Raji (cell line): Measurements from ENCODE around the gene GPR32.
A peak's percentile ranks its signal among the peaks of the same experiment; 100 is the strongest.

Experiments used
- POLR2A ChIP-seq: IDR thresholded peaks from 2 replicates; pipeline ENCODE4 v1.6.1; 2011; ENCODE audit warnings: low read depth, low read length, control low read depth; ENCODE audit not compliant: insufficient read depth

The GPR32 gene

DNA sequence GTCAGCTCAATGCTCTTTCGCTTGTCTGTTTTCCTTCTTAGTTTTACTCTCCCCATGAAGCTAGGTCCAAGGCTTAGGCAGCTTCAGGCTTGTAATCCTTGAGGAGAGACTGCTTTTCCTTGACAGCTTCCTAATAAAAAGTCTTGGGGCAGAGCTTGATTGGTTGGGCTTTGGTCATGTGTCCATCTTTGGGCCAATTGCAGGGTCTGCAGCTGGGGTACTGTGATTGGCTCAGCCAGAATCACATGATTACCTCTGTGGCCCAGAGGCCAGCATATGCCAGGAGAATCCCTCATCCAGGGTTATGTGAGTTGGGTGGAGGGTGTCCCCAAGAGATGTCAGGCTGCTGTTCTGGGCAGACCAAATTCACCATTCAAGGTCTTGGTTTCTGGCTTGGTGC is 45.2 kb downstream of the GPR32 start:
- no peak for TF ChIP-seq POLR2A

- 0 out of 2 replicates have a peak, but pooled peaks have one; percentile 14 for TF ChIP-seq POLR2A
Observed at GRCh38 chr19:50817941-50818858, 47.9 kb downstream of the GPR32 start.

DNA sequence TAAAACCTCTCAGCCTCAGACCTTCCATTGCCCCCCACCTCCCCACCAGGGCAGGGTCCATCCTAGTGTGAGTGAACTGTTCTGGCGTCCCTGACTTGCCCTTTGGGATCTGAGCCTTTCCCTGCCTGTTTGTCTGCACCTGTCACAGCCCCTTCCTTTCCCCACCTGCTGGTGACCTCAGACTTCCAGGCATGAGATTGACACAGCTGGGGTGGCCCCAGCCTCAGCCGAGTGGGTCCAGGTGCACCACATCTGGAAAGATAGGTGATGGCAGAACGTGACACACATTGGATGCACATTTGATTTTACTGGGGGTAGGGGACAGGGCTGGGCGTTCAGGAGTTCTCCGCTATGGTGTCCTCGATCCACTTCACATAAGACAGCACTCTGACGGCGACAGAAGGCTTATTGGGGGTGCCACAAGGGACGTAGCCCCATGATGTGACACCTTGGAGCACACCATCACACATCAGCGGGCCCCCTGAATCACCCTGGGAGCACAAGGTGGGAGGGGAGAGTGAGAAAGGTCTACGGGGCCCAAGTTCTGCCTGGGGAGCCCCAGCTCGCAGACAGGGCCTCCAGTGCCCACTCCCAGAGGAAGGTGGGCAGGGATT is 48.7 kb downstream of the GPR32 start:
- no peak for TF ChIP-seq POLR2A

- no peak for TF ChIP-seq POLR2A
Observed at GRCh38 chr19:50819636-50820035, 49.4 kb downstream of the GPR32 start.

DNA sequence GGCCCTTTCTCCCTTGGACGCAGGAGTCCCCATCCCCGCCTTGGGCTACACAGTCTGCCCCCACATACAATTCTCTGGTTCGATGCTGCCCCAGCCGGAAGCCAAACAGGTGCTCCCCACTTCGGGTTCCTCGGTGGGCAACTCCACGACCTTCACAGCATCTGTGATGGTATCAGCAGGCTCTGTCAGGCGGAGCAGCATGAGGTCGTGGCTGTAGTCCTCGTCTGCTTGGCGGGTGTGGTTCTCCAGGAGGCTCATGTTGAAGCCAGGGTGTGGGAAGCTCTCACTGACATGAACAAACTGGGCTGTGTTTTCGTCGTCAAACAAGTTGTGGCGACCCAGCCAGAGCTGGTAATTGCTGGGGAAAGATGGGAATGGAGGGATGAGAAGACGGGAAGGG is 49.8 kb downstream of the GPR32 start:
- no peak for TF ChIP-seq POLR2A

GRCh38 chr19:50820549-50821247 is 50.4 kb downstream of the GPR32 start:
- peak; percentile 36; the same call in 1 of the 2 replicates for TF ChIP-seq POLR2A

DNA sequence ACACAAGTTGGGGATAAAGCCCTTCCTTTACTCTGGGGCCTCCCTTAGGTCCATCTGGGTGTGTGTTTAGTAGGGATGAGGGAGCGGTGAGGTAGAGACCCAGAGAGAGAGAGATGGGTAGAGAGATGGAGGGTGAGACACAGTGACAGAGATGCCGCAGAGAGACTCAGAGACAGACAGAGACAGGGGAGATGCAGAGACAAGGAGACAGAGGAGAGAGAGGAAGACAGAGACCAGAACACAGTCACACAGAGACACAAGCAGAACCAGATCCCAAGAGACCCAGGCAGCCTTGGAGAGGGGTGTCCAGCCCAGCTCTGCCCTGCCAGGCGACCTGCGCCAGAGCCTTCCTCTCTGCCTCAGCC is 51.0 kb downstream of the GPR32 start:
- no peak for TF ChIP-seq POLR2A
